GM23338 (cell line): ENCODE results near the gene ABCD3.

Source experiments
- REST ChIP-seq: IDR thresholded peaks from one replicate; pipeline ENCODE4 v1.6.1; 2018; ENCODE audit warnings: antibody characterized with exemption; ENCODE audit not compliant: unreplicated experiment
- STAT1 ChIP-seq: IDR thresholded peaks from one replicate; pipeline ENCODE4 v1.6.1; 2016; ENCODE audit warnings: antibody characterized with exemption; ENCODE audit not compliant: unreplicated experiment

GRCh38 chr1:94550396-94550795, 132.2 kb downstream of the ABCD3 start:
- TF ChIP-seq STAT1 (no peak), REST (no peak)
